ENCODE measurements around the gene CDK2AP2. TPM values are rescaled to one million over a fixed set of nuclear protein-coding genes. Genes with fewer than 3 reads are reported as not detected.

Gene CDK2AP2
- total RNA-seq, 4 donors from 2014 or later, result 16.7 to 44.6 (median 30.9) TPM

DNA sequence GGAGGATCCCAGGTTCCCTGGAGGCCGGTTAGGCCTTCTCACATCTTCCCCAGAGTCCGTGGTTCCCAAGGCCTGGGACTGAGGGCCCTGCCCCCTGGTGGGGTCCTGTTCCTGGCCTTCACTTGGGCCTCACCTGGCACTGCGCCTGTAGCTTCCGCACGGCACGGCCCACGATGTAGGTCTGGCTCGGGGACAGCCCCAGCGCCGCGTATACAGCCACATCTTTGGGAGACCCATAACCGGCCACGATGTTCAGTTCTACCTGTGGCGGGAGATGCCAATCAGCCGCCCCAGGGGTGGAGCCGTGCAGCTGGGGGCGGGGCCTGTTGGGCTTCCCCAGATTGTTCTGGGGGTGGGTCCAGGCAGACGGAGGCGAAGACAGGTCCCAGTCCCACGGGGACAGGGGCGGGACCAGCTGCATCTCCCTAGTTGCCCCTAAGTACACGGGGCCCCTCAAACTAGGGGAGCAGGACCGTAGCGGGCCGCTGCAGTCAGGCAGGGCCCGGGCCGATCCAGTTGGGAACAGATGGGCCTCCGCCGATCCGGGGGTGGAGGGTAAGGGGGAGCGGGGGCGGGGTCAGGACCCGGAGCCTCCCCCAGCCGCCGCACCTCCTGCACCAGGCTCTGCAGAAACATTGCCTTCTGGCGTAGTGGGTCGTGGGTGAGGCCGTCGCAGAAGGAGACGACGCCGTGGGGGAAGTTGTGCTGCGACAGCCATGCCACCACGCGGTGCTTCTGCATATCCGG lies 15.0 kb downstream of the CDK2AP2 start:
- Histone ChIP-seq H3K9me3 (no peaks in the 10 kb centered on the region), H3K27me3 (no peaks in the 10 kb centered on the region), H3K4me3 (no peak overlapping the region), H3K36me3 (peaks cover 84% of the 10 kb centered on the region), H3K4me1 (no peaks in the 10 kb centered on the region), H3K27ac (no peak overlapping the region)
- WGBS, result 84% methylated on average over 35 of the region's 46 CpGs
- TF ChIP-seq, protein P1, sequence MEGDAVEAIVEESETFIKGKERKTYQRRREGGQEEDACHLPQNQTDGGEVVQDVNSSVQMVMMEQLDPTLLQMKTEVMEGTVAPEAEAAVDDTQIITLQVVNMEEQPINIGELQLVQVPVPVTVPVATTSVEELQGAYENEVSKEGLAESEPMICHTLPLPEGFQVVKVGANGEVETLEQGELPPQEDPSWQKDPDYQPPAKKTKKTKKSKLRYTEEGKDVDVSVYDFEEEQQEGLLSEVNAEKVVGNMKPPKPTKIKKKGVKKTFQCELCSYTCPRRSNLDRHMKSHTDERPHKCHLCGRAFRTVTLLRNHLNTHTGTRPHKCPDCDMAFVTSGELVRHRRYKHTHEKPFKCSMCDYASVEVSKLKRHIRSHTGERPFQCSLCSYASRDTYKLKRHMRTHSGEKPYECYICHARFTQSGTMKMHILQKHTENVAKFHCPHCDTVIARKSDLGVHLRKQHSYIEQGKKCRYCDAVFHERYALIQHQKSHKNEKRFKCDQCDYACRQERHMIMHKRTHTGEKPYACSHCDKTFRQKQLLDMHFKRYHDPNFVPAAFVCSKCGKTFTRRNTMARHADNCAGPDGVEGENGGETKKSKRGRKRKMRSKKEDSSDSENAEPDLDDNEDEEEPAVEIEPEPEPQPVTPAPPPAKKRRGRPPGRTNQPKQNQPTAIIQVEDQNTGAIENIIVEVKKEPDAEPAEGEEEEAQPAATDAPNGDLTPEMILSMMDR (IDR thresholded peaks at IDR 0.05), result no peak
- TF ChIP-seq POLR2AphosphoS5 (IDR thresholded peaks at IDR 0.05) (no peak), POLR2A (IDR thresholded peaks at IDR 0.05) (no peak), EP300 (IDR thresholded peaks at IDR 0.05) (no peak)
- peak in 1 of 2 donors; percentile 74 for DNase-seq (ENCODE audit: low spot score in 2 of 2)

DNA sequence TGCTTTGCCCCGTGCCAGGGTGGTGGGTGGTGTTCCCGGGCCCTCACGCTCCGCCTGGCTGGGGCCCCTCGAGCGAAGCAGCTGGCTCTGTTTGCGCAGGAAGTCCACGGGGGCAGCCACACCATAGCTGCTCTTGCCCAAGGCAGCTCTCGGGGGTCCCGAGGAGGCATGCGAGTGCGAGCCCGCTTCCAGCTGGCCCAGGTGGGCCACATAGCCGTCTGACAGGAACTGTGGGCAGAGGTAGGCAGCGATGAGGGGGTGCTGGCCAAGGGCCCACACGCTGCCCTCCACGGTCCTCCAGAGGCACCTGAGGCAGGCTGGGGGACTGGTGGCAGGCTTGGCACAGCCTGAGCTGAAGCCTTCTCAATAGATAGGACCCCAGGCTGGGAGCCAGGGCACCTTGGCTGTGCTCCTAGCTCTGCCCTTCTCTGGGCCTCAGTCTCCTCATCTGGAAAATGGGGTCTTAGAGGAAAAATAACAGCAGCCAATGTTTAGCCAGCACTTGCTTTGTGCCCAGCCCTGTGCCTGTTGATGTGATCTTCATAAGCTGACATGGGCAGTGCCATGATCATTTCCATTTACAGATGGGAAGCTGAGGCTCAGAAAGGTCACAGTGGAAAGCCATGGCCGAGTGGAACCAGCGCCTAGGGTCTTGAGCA lies 15.8 kb downstream of the CDK2AP2 start:
- TF ChIP-seq, protein P1 (IDR thresholded peaks at IDR 0.05), result no peak
- no peak for TF ChIP-seq POLR2A (IDR thresholded peaks at IDR 0.05)
- no peak for TF ChIP-seq EP300 (IDR thresholded peaks at IDR 0.05)
- no peak for TF ChIP-seq POLR2AphosphoS5 (IDR thresholded peaks at IDR 0.05)
- no peaks in the 10 kb centered on the region for H3K27me3 ChIP-seq
- no peak overlapping the region for H3K27ac ChIP-seq
- H3K9me3 ChIP-seq, result no peaks in the 10 kb centered on the region
- peak in 1 of 2 donors; percentile 74 for DNase-seq (ENCODE audit: low spot score in 2 of 2)
- 93% methylated on average over 6 of the region's 19 CpGs for WGBS
- peaks cover 84% of the 10 kb centered on the region for H3K36me3 ChIP-seq
- H3K4me1 ChIP-seq, result no peaks in the 10 kb centered on the region
- H3K4me3 ChIP-seq, result no peak overlapping the region

DNA sequence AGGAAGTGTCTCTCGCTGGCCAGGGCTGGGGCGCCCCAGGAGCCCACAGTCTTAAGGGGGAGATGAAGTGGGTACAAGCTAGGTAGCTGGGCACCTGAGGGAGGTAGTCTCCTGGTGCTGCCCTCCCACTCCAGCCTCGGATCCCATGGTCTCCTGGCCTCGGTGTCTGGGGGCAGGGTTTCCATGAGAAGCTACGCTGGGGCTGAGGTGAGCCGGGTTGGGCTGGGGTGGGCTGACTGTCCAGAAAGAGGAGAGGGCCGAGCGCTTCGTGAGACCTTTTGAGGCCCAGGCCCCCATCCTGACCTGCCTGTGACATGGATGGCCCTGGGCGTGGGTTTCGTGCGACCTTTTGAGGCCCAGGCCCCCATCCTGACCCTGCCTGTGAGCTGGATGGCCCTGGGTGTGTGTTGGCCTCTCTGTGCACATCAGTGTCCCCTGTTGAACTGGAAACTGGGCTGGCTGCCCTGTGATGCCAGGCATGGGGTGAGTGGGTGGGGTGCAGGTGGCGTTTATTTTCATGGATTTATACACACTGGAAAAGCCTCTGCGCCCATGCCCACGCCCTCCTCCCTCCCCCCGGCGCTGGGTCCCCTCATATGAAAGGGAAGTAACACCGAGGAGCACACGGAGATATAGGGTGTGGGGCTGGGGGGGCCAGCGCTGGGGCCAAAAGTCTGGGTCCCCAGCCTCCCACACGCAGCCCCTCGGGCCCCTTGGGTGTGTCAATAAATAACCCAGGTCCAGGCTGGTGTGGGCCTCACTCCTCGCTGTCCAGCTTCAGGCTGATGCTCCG lies 16.5 kb downstream of the CDK2AP2 start:
- Histone ChIP-seq H3K27ac (no peak overlapping the region), H3K4me3 (no peak overlapping the region), H3K36me3 (peaks cover 82% of the 10 kb centered on the region), H3K9me3 (no peaks in the 10 kb centered on the region), H3K27me3 (no peaks in the 10 kb centered on the region), H3K4me1 (peaks cover 2% of the 10 kb centered on the region)
- DNase-seq (ENCODE audit: low spot score in 2 of 2), result peak in 1 of 2 donors; percentile 73
- 82% methylated on average over 15 of the region's 24 CpGs for WGBS
- TF ChIP-seq POLR2AphosphoS5 (IDR thresholded peaks at IDR 0.05), result no peak
- TF ChIP-seq EP300 (IDR thresholded peaks at IDR 0.05), result no peak
- no peak for TF ChIP-seq POLR2A (IDR thresholded peaks at IDR 0.05)
- TF ChIP-seq, protein P1 (IDR thresholded peaks at IDR 0.05), result no peak

DNA sequence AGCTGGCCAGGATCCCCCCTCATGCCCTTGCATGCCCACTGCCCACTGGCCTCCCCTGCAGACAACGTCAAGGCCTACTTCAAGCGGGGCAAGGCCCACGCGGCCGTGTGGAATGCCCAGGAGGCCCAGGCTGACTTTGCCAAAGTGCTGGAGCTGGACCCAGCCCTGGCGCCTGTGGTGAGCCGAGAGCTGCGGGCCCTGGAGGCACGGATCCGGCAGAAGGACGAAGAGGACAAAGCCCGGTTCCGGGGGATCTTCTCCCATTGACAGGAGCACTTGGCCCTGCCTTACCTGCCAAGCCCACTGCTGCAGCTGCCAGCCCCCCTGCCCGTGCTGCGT lies 17.3 kb downstream of the CDK2AP2 start:
- WGBS, result 80% methylated on average over 14 of the region's 15 CpGs
- Histone ChIP-seq H3K36me3 (peaks cover 76% of the 10 kb centered on the region), H3K4me1 (peaks cover 8% of the 10 kb centered on the region), H3K27ac (no peak overlapping the region), H3K4me3 (no peak overlapping the region), H3K27me3 (no peaks in the 10 kb centered on the region), H3K9me3 (no peaks in the 10 kb centered on the region)
- TF ChIP-seq, protein P1 (IDR thresholded peaks at IDR 0.05), result no peak
- TF ChIP-seq POLR2A (IDR thresholded peaks at IDR 0.05) (no peak), EP300 (IDR thresholded peaks at IDR 0.05) (no peak), POLR2AphosphoS5 (IDR thresholded peaks at IDR 0.05) (no peak)
- DNase-seq (ENCODE audit: low spot score in 2 of 2), result peak in 1 of 2 donors; percentile 76

Measured in suprapubic skin (tissue), 4 donors.